ENCODE measurements around the gene RAD21L1.
A peak's percentile ranks its signal among the peaks of the same experiment; 100 is the strongest.

RAD21L1 gene

GRCh38 chr20:1191299-1191698 is 34.5 kb upstream of the RAD21L1 start:
- TF ChIP-seq SPI1 (IDR thresholded peaks at IDR 0.05; ENCODE audit: borderline replicate concordance, low read depth) (no peak), REST (IDR thresholded peaks at IDR 0.05; ENCODE audit: insufficient replicate concordance, low read depth) (no peak), CTCF (IDR thresholded peaks at IDR 0.05; ENCODE audit: insufficient read depth, low read length) (no peak), POLR2AphosphoS5 (IDR thresholded peaks at IDR 0.05; ENCODE audit: low read depth) (no peak), GABPA (IDR thresholded peaks at IDR 0.05; ENCODE audit: low read depth) (no peak)
- Histone ChIP-seq H3K27me3 (ENCODE audit: insufficient read depth, poor library complexity, severe bottlenecking) (peaks cover 6% of the 10 kb centered on the region), H3K27ac (replicated peaks) (no peak overlapping the region), H3K4me3 (replicated peaks; ENCODE audit: insufficient read depth, low read length) (no peak overlapping the region)
- DNase-seq (ENCODE audit: low read depth in 1 of 2, low spot score in 1 of 2) = no peak

GRCh38 chr20:1195226-1195625 is 30.6 kb upstream of the RAD21L1 start:
- Histone ChIP-seq H3K4me3 (replicated peaks; ENCODE audit: insufficient read depth, low read length) (no peak overlapping the region), H3K27ac (replicated peaks) (no peak overlapping the region), H3K27me3 (ENCODE audit: insufficient read depth, poor library complexity, severe bottlenecking) (peaks cover 4% of the 10 kb centered on the region)
- TF ChIP-seq SPI1 (IDR thresholded peaks at IDR 0.05; ENCODE audit: borderline replicate concordance, low read depth) = no peak
- no peak for TF ChIP-seq GABPA (IDR thresholded peaks at IDR 0.05; ENCODE audit: low read depth)
- no peak for TF ChIP-seq REST (IDR thresholded peaks at IDR 0.05; ENCODE audit: insufficient replicate concordance, low read depth)
- no peak for TF ChIP-seq CTCF (IDR thresholded peaks at IDR 0.05; ENCODE audit: insufficient read depth, low read length)
- DNase-seq (ENCODE audit: low read depth in 1 of 2, low spot score in 1 of 2) = no peak

- H3K4me3 ChIP-seq (replicated peaks; ENCODE audit: insufficient read depth, low read length) = no peak overlapping the region
- DNase-seq (ENCODE audit: low read depth in 1 of 2, low spot score in 1 of 2) = peak in 1 of 2 experiments; percentile 39
- TF ChIP-seq POLR2AphosphoS5 (IDR thresholded peaks at IDR 0.05; ENCODE audit: low read depth) (no peak), CTCF (IDR thresholded peaks at IDR 0.05; ENCODE audit: insufficient read depth, low read length) (no peak), REST (IDR thresholded peaks at IDR 0.05; ENCODE audit: insufficient replicate concordance, low read depth) (no peak), SPI1 (IDR thresholded peaks at IDR 0.05; ENCODE audit: borderline replicate concordance, low read depth) (no peak), GABPA (IDR thresholded peaks at IDR 0.05; ENCODE audit: low read depth) (no peak)
- H3K27ac ChIP-seq (replicated peaks) = no peak overlapping the region
- peaks cover 4% of the 10 kb centered on the region for H3K27me3 ChIP-seq (ENCODE audit: insufficient read depth, poor library complexity, severe bottlenecking)
Measured at GRCh38 chr20:1196634-1197033, 29.2 kb upstream of the RAD21L1 start.

All from HL-60 (cell line).